ENCODE data around the gene ISM2. TPM values are rescaled to one million over a fixed set of nuclear protein-coding genes. Genes with fewer than 3 reads are reported as not detected.

ISM2 gene
- polyA plus RNA-seq, 4 donors = 0.01 to 0.03 TPM; not detected in 2

DNA sequence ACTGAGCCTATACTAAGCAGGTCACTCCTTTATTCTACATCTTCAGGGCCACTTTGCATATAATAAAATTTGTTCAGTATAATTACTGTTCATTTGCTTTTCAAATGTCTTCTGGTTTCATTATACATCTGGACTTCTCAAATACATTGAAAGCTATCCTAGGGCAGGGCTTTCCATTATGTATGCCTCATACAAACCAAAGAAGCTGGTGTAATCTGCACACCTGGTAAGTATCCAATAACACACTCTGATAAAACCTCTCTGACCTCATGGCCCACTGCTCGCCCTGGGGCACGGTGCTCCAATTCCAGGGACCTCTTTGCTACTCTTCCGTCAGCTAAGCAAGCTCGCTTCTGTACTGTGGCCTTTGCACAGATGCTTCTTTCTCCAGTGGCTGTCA lies 21.9 kb upstream of the ISM2 start:
- DNase-seq (no peak), FAIRE-seq (no peak)
- Histone ChIP-seq H3K36me3 (ENCODE audit: control insufficient read depth in 3 of 3, insufficient read depth in 2 of 3, low read depth in 1 of 3, low read length in 3 of 3) (peaks cover 10 to 30% (median 22%) of the 10 kb centered on the region in 3 donors), H3K27me3 (ENCODE audit: control insufficient read depth in 3 of 3, insufficient read depth in 3 of 3, low read length in 3 of 3) (no peaks in the 10 kb centered on the region), H3K9me3 (ENCODE audit: control insufficient read depth in 2 of 2, insufficient read depth in 1 of 2, low read depth in 1 of 2, low read length in 1 of 2) (no peaks in the 10 kb centered on the region), H3K4me1 (ENCODE audit: control insufficient read depth in 3 of 3, insufficient read depth in 2 of 3, low read depth in 1 of 3, low read length in 2 of 3) (peaks cover 0 to 3% (median 0%) of the 10 kb centered on the region in 3 donors), H3K4me3 (ENCODE audit: low read depth in 1 of 3, low read length in 3 of 3) (no peak overlapping the region), H3K27ac (ENCODE audit: low read depth in 1 of 3, low read length in 2 of 3) (no peak overlapping the region)
- 91 to 94% (median 93%) methylated on average over 4 of the region's 4 CpGs for WGBS, 3 donors

DNA sequence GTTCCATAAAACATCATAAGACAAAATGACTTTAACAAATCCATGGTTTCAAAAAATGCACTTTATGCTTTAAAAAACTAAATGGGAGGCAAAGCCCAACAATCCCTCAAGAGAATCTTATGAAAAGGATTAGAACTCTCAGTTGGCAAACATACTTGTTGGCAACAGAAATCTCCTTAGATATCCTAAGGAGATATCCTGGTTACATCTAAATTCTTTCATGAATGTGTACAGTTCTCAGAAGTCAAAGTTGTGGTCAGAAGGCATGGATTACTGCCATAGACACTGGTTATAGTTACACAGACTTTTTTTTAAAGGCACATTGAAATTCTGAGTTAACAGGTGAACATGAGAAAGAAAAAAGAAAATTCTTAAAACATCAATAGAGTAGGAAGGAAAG lies 17.5 kb upstream of the ISM2 start:
- H3K4me1 ChIP-seq (ENCODE audit: control insufficient read depth in 3 of 3, insufficient read depth in 2 of 3, low read depth in 1 of 3, low read length in 2 of 3) = no peaks in the 10 kb centered on the region
- no peak overlapping the region for H3K4me3 ChIP-seq (ENCODE audit: low read depth in 1 of 3, low read length in 3 of 3)
- peaks cover 17 to 40% (median 34%) of the 10 kb centered on the region in 3 donors for H3K36me3 ChIP-seq (ENCODE audit: control insufficient read depth in 3 of 3, insufficient read depth in 2 of 3, low read depth in 1 of 3, low read length in 3 of 3)
- H3K27ac ChIP-seq (ENCODE audit: low read depth in 1 of 3, low read length in 2 of 3) = no peak overlapping the region
- no peaks in the 10 kb centered on the region for H3K9me3 ChIP-seq (ENCODE audit: control insufficient read depth in 2 of 2, insufficient read depth in 1 of 2, low read depth in 1 of 2, low read length in 1 of 2)
- FAIRE-seq = no peak
- no peaks in the 10 kb centered on the region for H3K27me3 ChIP-seq (ENCODE audit: control insufficient read depth in 3 of 3, insufficient read depth in 3 of 3, low read length in 3 of 3)
- DNase-seq = no peak

DNA sequence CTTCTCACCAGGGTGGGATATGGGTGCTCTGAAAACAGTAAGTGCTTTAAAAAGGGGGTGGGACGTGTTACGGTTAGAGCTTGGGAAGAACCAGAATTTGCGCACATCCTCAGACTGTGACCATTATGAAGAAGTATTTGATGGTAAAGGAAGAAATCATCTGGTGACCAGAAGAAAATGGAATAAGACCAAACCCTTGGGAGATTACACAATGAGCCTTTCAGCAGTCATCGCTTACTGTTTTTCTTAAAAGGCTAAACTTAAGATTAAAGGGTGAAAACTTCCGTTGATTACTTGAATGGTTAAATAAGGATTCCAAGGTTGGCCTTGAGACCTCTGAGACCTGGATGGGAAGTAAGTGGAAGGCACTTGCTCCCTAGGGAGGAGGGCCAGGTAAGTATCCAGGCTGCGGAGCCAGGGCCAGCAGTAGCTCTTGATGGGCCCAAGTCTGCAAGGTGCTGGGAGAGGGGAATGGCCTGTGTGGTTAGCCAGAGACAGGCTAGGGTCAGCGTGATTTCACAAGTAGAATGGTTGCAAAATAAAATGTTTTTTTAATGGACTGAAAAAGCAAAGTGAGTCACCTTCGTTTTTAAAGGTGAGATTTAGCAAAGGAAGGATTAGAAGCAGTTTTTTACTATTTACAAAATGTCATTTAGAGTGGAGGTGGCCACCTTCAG lies 13.0 kb upstream of the ISM2 start:
- no peak for DNase-seq
- no peaks in the 10 kb centered on the region for H3K4me1 ChIP-seq (ENCODE audit: control insufficient read depth in 3 of 3, insufficient read depth in 2 of 3, low read depth in 1 of 3, low read length in 2 of 3)
- H3K4me3 ChIP-seq (ENCODE audit: low read depth in 1 of 3, low read length in 3 of 3) = no peak overlapping the region
- no peaks in the 10 kb centered on the region for H3K27me3 ChIP-seq (ENCODE audit: control insufficient read depth in 3 of 3, insufficient read depth in 3 of 3, low read length in 3 of 3)
- no peaks in the 10 kb centered on the region for H3K9me3 ChIP-seq (ENCODE audit: control insufficient read depth in 2 of 2, insufficient read depth in 1 of 2, low read depth in 1 of 2, low read length in 1 of 2)
- no peak for FAIRE-seq
- no peak overlapping the region for H3K27ac ChIP-seq (ENCODE audit: low read depth in 1 of 3, low read length in 2 of 3)
- peaks cover 8 to 23% (median 16%) of the 10 kb centered on the region in 3 donors for H3K36me3 ChIP-seq (ENCODE audit: control insufficient read depth in 3 of 3, insufficient read depth in 2 of 3, low read depth in 1 of 3, low read length in 3 of 3)
- 92 to 95% (median 94%) methylated on average over 8 of the region's 8 CpGs for WGBS, 3 donors

DNA sequence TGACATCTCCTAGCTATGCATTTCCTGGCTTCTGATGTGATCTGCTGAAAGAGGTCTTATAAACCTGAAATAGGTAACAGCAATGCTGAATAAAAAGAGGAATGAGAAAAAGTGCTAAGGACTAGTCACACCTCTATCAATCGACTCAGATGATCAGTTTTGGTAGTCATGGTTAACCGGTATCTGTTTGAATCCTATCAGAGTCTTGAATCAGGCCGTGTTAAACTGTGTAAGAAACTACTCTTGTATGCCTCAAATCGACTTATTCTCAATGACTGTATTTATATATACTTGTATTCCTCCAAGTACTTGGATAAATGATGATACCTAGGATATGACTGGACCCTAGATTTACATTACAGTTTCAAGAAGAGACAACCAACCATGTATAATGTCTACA lies 10.8 kb upstream of the ISM2 start:
- 87 to 97% (median 94%) methylated on average over 4 of the region's 4 CpGs for WGBS, 3 donors

DNA sequence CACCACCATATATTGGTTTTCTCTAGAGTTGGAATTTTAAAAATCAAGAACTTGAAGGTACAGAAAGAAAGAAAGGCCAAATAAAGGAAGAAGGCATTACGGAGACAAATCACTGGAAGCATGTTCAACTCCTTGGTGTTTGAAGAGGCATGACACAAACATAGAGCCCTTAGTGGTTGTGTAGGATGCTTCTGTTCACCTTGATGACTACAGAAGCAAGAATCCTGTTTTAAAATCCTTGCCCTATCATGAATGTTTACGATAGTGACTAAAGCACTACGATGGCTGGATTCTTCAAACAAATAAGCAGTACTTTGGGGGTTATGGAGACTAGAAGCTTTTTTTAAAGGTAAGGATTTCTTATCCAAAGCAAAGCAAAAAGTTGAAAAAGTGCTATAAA lies 10.3 kb upstream of the ISM2 start:
- no peaks in the 10 kb centered on the region for H3K4me1 ChIP-seq (ENCODE audit: control insufficient read depth in 3 of 3, insufficient read depth in 2 of 3, low read depth in 1 of 3, low read length in 2 of 3)
- FAIRE-seq (no peak), DNase-seq (no peak)
- H3K27ac ChIP-seq (ENCODE audit: low read depth in 1 of 3, low read length in 2 of 3) = no peak overlapping the region
- H3K9me3 ChIP-seq (ENCODE audit: control insufficient read depth in 2 of 2, insufficient read depth in 1 of 2, low read depth in 1 of 2, low read length in 1 of 2) = no peaks in the 10 kb centered on the region
- 95 to 98% (median 96%) methylated on average over 3 of the region's 3 CpGs for WGBS, 3 donors
- no peak overlapping the region for H3K4me3 ChIP-seq (ENCODE audit: low read depth in 1 of 3, low read length in 3 of 3)
- peaks cover 4 to 20% (median 10%) of the 10 kb centered on the region in 3 donors for H3K36me3 ChIP-seq (ENCODE audit: control insufficient read depth in 3 of 3, insufficient read depth in 2 of 3, low read depth in 1 of 3, low read length in 3 of 3)
- H3K27me3 ChIP-seq (ENCODE audit: control insufficient read depth in 3 of 3, insufficient read depth in 3 of 3, low read length in 3 of 3) = no peaks in the 10 kb centered on the region

More for the DNA sequence above, 10.8 kb upstream of the ISM2 start:
- no peak overlapping the region for H3K27ac ChIP-seq (ENCODE audit: low read depth in 1 of 3, low read length in 2 of 3)
- no peaks in the 10 kb centered on the region for H3K27me3 ChIP-seq (ENCODE audit: control insufficient read depth in 3 of 3, insufficient read depth in 3 of 3, low read length in 3 of 3)
- DNase-seq (no peak), FAIRE-seq (no peak)
- H3K4me3 ChIP-seq (ENCODE audit: low read depth in 1 of 3, low read length in 3 of 3) = no peak overlapping the region
- H3K4me1 ChIP-seq (ENCODE audit: control insufficient read depth in 3 of 3, insufficient read depth in 2 of 3, low read depth in 1 of 3, low read length in 2 of 3) = no peaks in the 10 kb centered on the region
- H3K9me3 ChIP-seq (ENCODE audit: control insufficient read depth in 2 of 2, insufficient read depth in 1 of 2, low read depth in 1 of 2, low read length in 1 of 2) = no peaks in the 10 kb centered on the region
- H3K36me3 ChIP-seq (ENCODE audit: control insufficient read depth in 3 of 3, insufficient read depth in 2 of 3, low read depth in 1 of 3, low read length in 3 of 3) = peaks cover 6 to 21% (median 10%) of the 10 kb centered on the region in 3 donors

DNA sequence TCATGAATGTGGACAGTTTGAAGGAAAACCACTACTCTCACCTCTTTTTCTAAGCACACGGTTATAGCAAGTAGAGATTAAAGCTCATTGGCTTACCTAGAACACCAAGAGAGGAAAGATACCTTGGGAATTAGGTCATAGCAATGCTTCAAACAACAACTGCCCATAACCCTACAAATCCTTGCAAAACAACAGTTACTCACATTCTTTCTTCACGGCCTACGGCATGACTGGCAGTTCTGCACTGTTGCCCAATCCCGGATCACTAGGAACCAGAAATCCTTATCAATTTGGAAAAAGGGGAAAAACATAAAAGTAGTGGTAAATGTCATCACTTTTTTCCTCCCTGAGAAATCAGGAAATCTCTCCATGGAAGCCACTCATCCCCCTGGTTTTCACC lies 9.6 kb upstream of the ISM2 start:
- FAIRE-seq (no peak), DNase-seq (no peak)
- H3K27ac ChIP-seq (ENCODE audit: low read depth in 1 of 3, low read length in 2 of 3) = no peak overlapping the region
- H3K27me3 ChIP-seq (ENCODE audit: control insufficient read depth in 3 of 3, insufficient read depth in 3 of 3, low read length in 3 of 3) = no peaks in the 10 kb centered on the region
- peaks cover 0 to 6% of the 10 kb centered on the region in 2 donors for H3K9me3 ChIP-seq (ENCODE audit: control insufficient read depth in 2 of 2, insufficient read depth in 1 of 2, low read depth in 1 of 2, low read length in 1 of 2)
- H3K4me1 ChIP-seq (ENCODE audit: control insufficient read depth in 3 of 3, insufficient read depth in 2 of 3, low read depth in 1 of 3, low read length in 2 of 3) = no peaks in the 10 kb centered on the region
- WGBS, 3 donors = 95 to 97% (median 96%) methylated on average over 4 of the region's 4 CpGs
- peaks cover 4 to 19% (median 10%) of the 10 kb centered on the region in 3 donors for H3K36me3 ChIP-seq (ENCODE audit: control insufficient read depth in 3 of 3, insufficient read depth in 2 of 3, low read depth in 1 of 3, low read length in 3 of 3)
- H3K4me3 ChIP-seq (ENCODE audit: low read depth in 1 of 3, low read length in 3 of 3) = no peak overlapping the region

DNA sequence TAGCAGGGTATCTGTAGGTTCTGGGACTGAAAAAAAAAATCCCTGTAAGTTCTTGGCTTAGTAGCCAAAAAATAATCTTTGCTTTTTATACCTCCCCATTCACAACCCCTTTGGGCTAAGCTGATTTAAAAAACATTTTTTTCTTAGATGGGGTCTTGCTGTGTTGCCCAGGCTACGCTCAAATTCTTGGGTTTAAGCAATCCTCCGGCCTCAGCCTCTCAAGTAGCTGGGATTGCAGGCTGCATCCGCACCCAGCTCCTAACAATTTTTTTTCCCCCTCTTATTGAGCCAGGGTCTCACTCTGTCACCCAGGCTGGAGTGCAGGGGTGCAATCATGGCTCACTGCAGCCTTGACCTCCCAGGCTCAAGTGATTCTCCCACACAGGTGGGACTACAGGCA lies 9.1 kb upstream of the ISM2 start:
- Histone ChIP-seq H3K36me3 (ENCODE audit: control insufficient read depth in 3 of 3, insufficient read depth in 2 of 3, low read depth in 1 of 3, low read length in 3 of 3) (peaks cover 4 to 19% (median 10%) of the 10 kb centered on the region in 3 donors), H3K27ac (ENCODE audit: low read depth in 1 of 3, low read length in 2 of 3) (no peak overlapping the region), H3K4me3 (ENCODE audit: low read depth in 1 of 3, low read length in 3 of 3) (no peak overlapping the region), H3K27me3 (ENCODE audit: control insufficient read depth in 3 of 3, insufficient read depth in 3 of 3, low read length in 3 of 3) (no peaks in the 10 kb centered on the region), H3K9me3 (ENCODE audit: control insufficient read depth in 2 of 2, insufficient read depth in 1 of 2, low read depth in 1 of 2, low read length in 1 of 2) (peaks cover 0 to 9% of the 10 kb centered on the region in 2 donors), H3K4me1 (ENCODE audit: control insufficient read depth in 3 of 3, insufficient read depth in 2 of 3, low read depth in 1 of 3, low read length in 2 of 3) (no peaks in the 10 kb centered on the region)
- FAIRE-seq (no peak), DNase-seq (no peak)
- 94 to 100% (median 99%) methylated on average over 3 of the region's 3 CpGs for WGBS, 3 donors

DNA sequence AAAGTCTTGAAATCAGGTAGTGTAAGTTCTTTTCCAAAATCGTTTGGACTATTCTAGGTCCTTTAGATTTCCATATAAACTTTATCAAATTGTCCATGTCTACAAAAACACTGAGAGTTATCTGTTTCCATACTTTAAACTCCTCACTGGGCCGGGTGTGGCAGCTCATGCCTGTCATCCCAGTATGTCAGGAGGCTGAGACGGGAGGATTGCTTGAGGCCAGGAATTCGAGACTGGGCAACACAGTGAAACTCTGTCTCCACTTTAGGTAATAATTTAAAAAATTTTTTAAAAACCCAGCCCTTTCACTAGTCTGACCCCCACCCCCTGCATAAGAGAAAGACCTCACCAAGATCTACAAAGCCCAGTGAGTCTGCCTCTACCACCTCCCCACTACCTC lies 6.4 kb upstream of the ISM2 start:
- FAIRE-seq (no peak), DNase-seq (no peak)
- Histone ChIP-seq H3K4me3 (ENCODE audit: low read depth in 1 of 3, low read length in 3 of 3) (no peak overlapping the region), H3K27ac (ENCODE audit: low read depth in 1 of 3, low read length in 2 of 3) (no peak overlapping the region), H3K27me3 (ENCODE audit: control insufficient read depth in 3 of 3, insufficient read depth in 3 of 3, low read length in 3 of 3) (peaks cover 0 to 6% (median under 1%) of the 10 kb centered on the region in 3 donors), H3K9me3 (ENCODE audit: control insufficient read depth in 2 of 2, insufficient read depth in 1 of 2, low read depth in 1 of 2, low read length in 1 of 2) (peaks cover 0 to 9% of the 10 kb centered on the region in 2 donors), H3K36me3 (ENCODE audit: control insufficient read depth in 3 of 3, insufficient read depth in 2 of 3, low read depth in 1 of 3, low read length in 3 of 3) (peaks cover 0 to 6% (median 0%) of the 10 kb centered on the region in 3 donors), H3K4me1 (ENCODE audit: control insufficient read depth in 3 of 3, insufficient read depth in 2 of 3, low read depth in 1 of 3, low read length in 2 of 3) (no peaks in the 10 kb centered on the region)
- 73 to 83% (median 74%) methylated on average over 4 of the region's 4 CpGs for WGBS, 3 donors

DNA sequence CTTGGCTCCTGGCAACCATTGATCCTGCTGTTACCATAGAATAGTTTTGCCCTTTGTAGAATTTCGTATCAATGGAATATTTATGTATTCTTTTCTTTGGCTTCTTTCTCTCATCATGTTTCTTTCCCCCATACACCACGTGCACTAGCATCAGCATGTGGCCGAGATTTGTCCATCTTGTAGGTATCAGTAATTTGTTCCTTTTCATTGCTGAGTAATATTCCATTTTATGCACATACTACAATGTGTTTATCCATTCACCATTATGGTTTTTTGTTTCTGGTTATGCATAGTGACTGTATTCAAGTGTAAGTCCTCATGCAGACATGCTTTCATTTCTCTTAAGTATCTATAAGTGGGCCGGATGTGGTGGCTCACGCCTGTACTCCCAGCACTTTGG lies 4.5 kb upstream of the ISM2 start:
- Histone ChIP-seq H3K27ac (ENCODE audit: low read depth in 1 of 3, low read length in 2 of 3) (no peak overlapping the region), H3K36me3 (ENCODE audit: control insufficient read depth in 3 of 3, insufficient read depth in 2 of 3, low read depth in 1 of 3, low read length in 3 of 3) (peaks cover 0 to 6% (median 0%) of the 10 kb centered on the region in 3 donors), H3K4me1 (ENCODE audit: control insufficient read depth in 3 of 3, insufficient read depth in 2 of 3, low read depth in 1 of 3, low read length in 2 of 3) (no peaks in the 10 kb centered on the region), H3K27me3 (ENCODE audit: control insufficient read depth in 3 of 3, insufficient read depth in 3 of 3, low read length in 3 of 3) (peaks cover 3 to 20% (median 12%) of the 10 kb centered on the region in 3 donors), H3K9me3 (ENCODE audit: control insufficient read depth in 2 of 2, insufficient read depth in 1 of 2, low read depth in 1 of 2, low read length in 1 of 2) (peaks cover 0 to 9% of the 10 kb centered on the region in 2 donors), H3K4me3 (ENCODE audit: low read depth in 1 of 3, low read length in 3 of 3) (no peak overlapping the region)
- WGBS, 3 donors = 94 to 98% (median 96%) methylated on average over 5 of the region's 5 CpGs
- FAIRE-seq (no peak), DNase-seq (no peak)
